ENCODE measurements around the gene TRAF1. TPM values are rescaled to one million over a fixed set of nuclear protein-coding genes. Genes with fewer than 3 reads are reported as not detected.

Gene TRAF1
- total RNA-seq, 4 donors from 2014 or later = 2.5 to 5.7 (median 2.8) TPM

- intact Hi-C loops (cut with DNase I) = loop anchor here (5.0 kb wide), 1 partner anchor 58 kb away; no protein-coding TSS in a partner anchor
- 57 to 73% methylated on average over 6 of the region's 6 CpGs for WGBS, 2 donors
These were observed 47.1 kb downstream of the TRAF1 start for GRCh38 chr9:120879446-120879845.

GRCh38 chr9:120878188-120879130, 48.1 kb downstream of the TRAF1 start:
- 70 to 71% methylated on average over 5 to 8 of the region's 8 CpGs for WGBS, 2 donors

More at GRCh38 chr9:120879446-120879845, 47.1 kb downstream of the TRAF1 start:
- peaks cover 13 to 35% (median 20%) of the 10 kb centered on the region in 3 donors for H3K4me1 ChIP-seq
- no peaks in the 10 kb centered on the region for H3K27me3 ChIP-seq
- peaks cover 0 to 2% (median 0%) of the 10 kb centered on the region in 3 donors for H3K36me3 ChIP-seq
- H3K9me3 ChIP-seq = no peaks in the 10 kb centered on the region
- no peak for DNase-seq
- no peak overlapping the region for H3K27ac ChIP-seq
- TF ChIP-seq CTCF (IDR thresholded peaks at IDR 0.05) (no peak), POLR2A (IDR thresholded peaks at IDR 0.05) (no peak)
- no peak overlapping the region for H3K4me3 ChIP-seq

GRCh38 chr9:120877276-120878034, 49.1 kb downstream of the TRAF1 start:
- DNase-seq = no peak
- peaks cover 13 to 51% (median 20%) of the 10 kb centered on the region in 3 donors for H3K4me1 ChIP-seq
- peak overlapping the region; percentile 74 to 87 (median 80) for H3K4me3 ChIP-seq
- intact Hi-C loops (cut with DNase I) = loop anchor here (5.0 kb wide), 1 partner anchor 60 kb away; no protein-coding TSS in a partner anchor
- H3K27me3 ChIP-seq = no peaks in the 10 kb centered on the region
- TF ChIP-seq CTCF (IDR thresholded peaks at IDR 0.05) = no peak
- peak in 1 of 4 donors; percentile 51 for TF ChIP-seq POLR2A (IDR thresholded peaks at IDR 0.05)
- H3K9me3 ChIP-seq = no peaks in the 10 kb centered on the region
- H3K27ac ChIP-seq = peak overlapping the region; percentile 97 to 100 (median 98)
- H3K36me3 ChIP-seq = peaks cover 0 to 21% (median 0%) of the 10 kb centered on the region in 3 donors
- 4 to 5% methylated on average over 5 to 6 of the region's 63 CpGs for WGBS, 2 donors

More at GRCh38 chr9:120878188-120879130, 48.1 kb downstream of the TRAF1 start:
- H3K4me1 ChIP-seq = peaks cover 13 to 42% (median 20%) of the 10 kb centered on the region in 3 donors
- DNase-seq = no peak
- peaks cover 0 to 12% (median 0%) of the 10 kb centered on the region in 3 donors for H3K36me3 ChIP-seq
- no peak for TF ChIP-seq POLR2A (IDR thresholded peaks at IDR 0.05)
- no peak for TF ChIP-seq CTCF (IDR thresholded peaks at IDR 0.05)
- peak overlapping the region; percentile 97 to 100 (median 98) for H3K27ac ChIP-seq
- intact Hi-C loops (cut with DNase I) = loop anchor here (5.0 kb wide), 1 partner anchor 59 kb away; no protein-coding TSS in a partner anchor
- H3K27me3 ChIP-seq = no peaks in the 10 kb centered on the region
- no peaks in the 10 kb centered on the region for H3K9me3 ChIP-seq
- H3K4me3 ChIP-seq = peak overlapping the region in 2 of 4 donors; percentile 80 to 87

- TF ChIP-seq POLR2A (IDR thresholded peaks at IDR 0.05) (no peak), CTCF (IDR thresholded peaks at IDR 0.05) (no peak)
- Histone ChIP-seq H3K4me3 (peak within 1 kb of the TSS; percentile 74 to 87 (median 80)), H3K27ac (peak within 1 kb of the TSS; percentile 97 to 100 (median 98)), H3K36me3 (peaks cover 0 to 27% (median 0%) of the 10 kb centered on the region in 3 donors), H3K9me3 (no peaks in the 10 kb centered on the region), H3K4me1 (peaks cover 13 to 54% (median 20%) of the 10 kb centered on the region in 3 donors), H3K27me3 (no peaks in the 10 kb centered on the region)
- 0% methylated on average over 8 of the region's 45 CpGs; no CpG with 5 or more reads in 1 of the 2 donors for WGBS, 2 donors
- intact Hi-C loops (cut with DNase I) = loop anchor here (5.0 kb wide), 1 partner anchor 60 kb away; no protein-coding TSS in a partner anchor
- no peak for DNase-seq
These were observed 49.8 kb downstream of the TRAF1 start, which contains the start of gene PHF19 for GRCh38 chr9:120876842-120877240. Gene PHF19 (minus strand): TSS chr9:120877188. CDS start chr9:120874741, 2,447 bp downstream.

Measured in esophagus squamous epithelium (tissue), 5 donors.